Measurements from ENCODE around the gene PPP1R9A.

The PPP1R9A gene

DNA sequence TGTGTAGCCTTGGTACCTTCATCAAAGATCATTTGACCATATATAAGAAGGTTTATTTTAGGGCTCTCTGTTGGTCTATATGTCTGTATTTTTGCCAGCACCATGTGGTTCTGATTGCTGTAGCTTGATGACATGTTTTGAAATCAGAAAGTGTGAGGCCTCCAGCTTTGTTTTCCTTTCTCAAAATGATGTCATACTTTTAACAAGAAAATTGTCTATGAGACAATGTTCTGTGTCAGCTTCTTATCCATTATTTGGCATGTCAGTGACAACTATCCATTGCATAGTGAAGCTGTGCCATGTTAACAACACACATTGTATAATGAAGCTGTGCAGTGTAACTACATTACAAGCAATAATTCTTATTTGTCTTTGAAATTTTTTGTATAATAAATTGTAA, 9.1 kb upstream of the PPP1R9A start:
- TF ChIP-seq CTCF (IDR thresholded peaks at IDR 0.05) = no peak
- no peak overlapping the region for H3K4me2 ChIP-seq (ENCODE audit: low read length)
- H3K9me3 ChIP-seq (ENCODE audit: control insufficient read depth, low read length) = no peaks in the 10 kb centered on the region
- no peak overlapping the region for H3K9ac ChIP-seq
- no peak overlapping the region for H3K27ac ChIP-seq
- no peaks in the 10 kb centered on the region for H3K36me3 ChIP-seq (ENCODE audit: control insufficient read depth, insufficient read depth, low read length)
- no peak overlapping the region for H3K4me3 ChIP-seq (ENCODE audit: low read depth, low read length)
- no peaks in the 10 kb centered on the region for H3K4me1 ChIP-seq
- no peaks in the 10 kb centered on the region for H3K79me2 ChIP-seq
- no peaks in the 10 kb centered on the region for H3K27me3 ChIP-seq (ENCODE audit: control insufficient read depth, insufficient read depth, low read length)
- H2AFZ ChIP-seq = no peak overlapping the region

DNA sequence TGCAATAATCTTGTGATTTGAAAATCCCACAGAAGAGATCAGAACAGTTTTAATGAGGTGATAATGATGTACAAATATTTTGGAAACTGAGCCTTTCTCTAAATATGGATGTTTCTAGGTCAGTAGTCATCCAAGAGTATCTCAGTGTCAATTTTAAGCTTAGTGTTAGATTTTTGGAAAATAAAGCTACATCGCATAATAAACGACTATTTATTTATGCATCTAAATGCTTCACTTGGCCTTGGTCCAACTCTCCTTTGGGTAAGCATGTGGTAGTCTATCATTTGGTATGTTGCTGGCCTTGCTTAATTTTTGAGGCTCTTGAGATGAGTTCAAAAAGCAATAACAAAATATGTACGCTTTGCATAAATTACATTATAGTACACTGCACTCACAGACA, 5.4 kb upstream of the PPP1R9A start:
- TF ChIP-seq CTCF (IDR thresholded peaks at IDR 0.05) = no peak
- H3K79me2 ChIP-seq = no peaks in the 10 kb centered on the region
- no peaks in the 10 kb centered on the region for H3K27me3 ChIP-seq (ENCODE audit: control insufficient read depth, insufficient read depth, low read length)
- no peaks in the 10 kb centered on the region for H3K9me3 ChIP-seq (ENCODE audit: control insufficient read depth, low read length)
- no peaks in the 10 kb centered on the region for H3K36me3 ChIP-seq (ENCODE audit: control insufficient read depth, insufficient read depth, low read length)
- no peak overlapping the region for H3K9ac ChIP-seq
- no peak overlapping the region for H3K4me3 ChIP-seq (ENCODE audit: low read depth, low read length)
- no peak overlapping the region for H3K4me2 ChIP-seq (ENCODE audit: low read length)
- no peaks in the 10 kb centered on the region for H3K4me1 ChIP-seq
- no peak overlapping the region for H2AFZ ChIP-seq
- H3K27ac ChIP-seq = no peak overlapping the region

- TF ChIP-seq CTCF (IDR thresholded peaks at IDR 0.05) = no peak
- no peaks in the 10 kb centered on the region for H3K36me3 ChIP-seq (ENCODE audit: control insufficient read depth, insufficient read depth, low read length)
- H3K4me3 ChIP-seq (ENCODE audit: low read depth, low read length) = no peak overlapping the region
- H3K4me2 ChIP-seq (ENCODE audit: low read length) = no peak overlapping the region
- no peak overlapping the region for H3K27ac ChIP-seq
- no peaks in the 10 kb centered on the region for H3K79me2 ChIP-seq
- H3K9ac ChIP-seq = no peak overlapping the region
- H3K4me1 ChIP-seq = peaks cover 2% of the 10 kb centered on the region
- no peak overlapping the region for H2AFZ ChIP-seq
- H3K9me3 ChIP-seq (ENCODE audit: control insufficient read depth, low read length) = no peaks in the 10 kb centered on the region
- no peaks in the 10 kb centered on the region for H3K27me3 ChIP-seq (ENCODE audit: control insufficient read depth, insufficient read depth, low read length)
Observed at GRCh38 chr7:94903971-94904370, 3.4 kb upstream of the PPP1R9A start.

- H3K27me3 ChIP-seq (ENCODE audit: control insufficient read depth, insufficient read depth, low read length) = no peaks in the 10 kb centered on the region
- H3K9ac ChIP-seq = no peak overlapping the region
- H3K4me1 ChIP-seq = peaks cover 5% of the 10 kb centered on the region
- H3K36me3 ChIP-seq (ENCODE audit: control insufficient read depth, insufficient read depth, low read length) = no peaks in the 10 kb centered on the region
- H3K4me3 ChIP-seq (ENCODE audit: low read depth, low read length) = no peak overlapping the region
- no peak overlapping the region for H3K27ac ChIP-seq
- H3K4me2 ChIP-seq (ENCODE audit: low read length) = no peak overlapping the region
- peaks cover under 1% of the 10 kb centered on the region for H3K79me2 ChIP-seq
- no peak for TF ChIP-seq CTCF (IDR thresholded peaks at IDR 0.05)
- H2AFZ ChIP-seq = no peak overlapping the region
- no peaks in the 10 kb centered on the region for H3K9me3 ChIP-seq (ENCODE audit: control insufficient read depth, low read length)
Observed at GRCh38 chr7:94904982-94905381, 2.4 kb upstream of the PPP1R9A start.

DNA sequence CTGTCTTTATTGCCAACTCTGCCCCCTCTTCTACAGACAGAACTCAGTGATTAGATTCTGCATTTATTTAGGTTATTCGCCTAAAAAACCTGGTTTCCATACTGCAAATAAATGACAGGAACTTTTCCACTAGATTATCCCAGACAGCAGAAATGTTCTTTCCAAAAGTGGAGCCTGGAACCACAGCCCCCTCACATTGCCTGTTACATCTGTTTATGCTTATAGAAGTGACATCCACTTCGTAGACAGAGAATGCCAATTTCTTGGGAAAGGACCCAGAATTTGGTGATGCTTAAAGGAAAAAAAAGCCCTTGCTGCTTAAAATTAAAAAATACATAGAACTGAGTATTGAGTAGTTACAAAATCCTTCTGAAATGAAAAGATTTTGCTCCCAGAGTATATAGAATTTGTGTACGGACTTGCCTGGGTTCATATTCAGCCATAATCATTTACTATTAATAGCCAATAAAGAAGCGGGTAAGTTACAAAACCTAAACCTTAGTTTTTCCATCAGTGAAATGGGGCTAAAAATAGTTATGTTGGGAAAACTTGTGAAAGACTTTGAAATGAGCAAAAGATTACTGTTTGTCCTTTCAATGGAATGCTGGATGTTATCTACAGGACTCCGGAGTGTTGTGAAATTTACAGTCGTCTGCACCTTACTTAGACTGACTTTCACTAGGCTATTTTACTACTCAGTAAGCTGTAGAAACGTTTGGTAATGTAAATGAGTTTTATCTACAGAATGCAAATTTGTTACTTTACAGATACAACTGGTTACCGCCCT, 1.1 kb upstream of the PPP1R9A start:
- TF ChIP-seq CTCF (IDR thresholded peaks at IDR 0.05) = no peak
- Histone ChIP-seq H3K4me2 (ENCODE audit: low read length) (no peak overlapping the region), H3K27me3 (ENCODE audit: control insufficient read depth, insufficient read depth, low read length) (no peaks in the 10 kb centered on the region), H3K36me3 (ENCODE audit: control insufficient read depth, insufficient read depth, low read length) (no peaks in the 10 kb centered on the region), H3K4me1 (peaks cover 9% of the 10 kb centered on the region), H3K4me3 (ENCODE audit: low read depth, low read length) (no peak overlapping the region), H2AFZ (peak overlapping the region; percentile 74), H3K27ac (no peak overlapping the region), H3K9ac (no peak overlapping the region), H3K9me3 (ENCODE audit: control insufficient read depth, low read length) (no peaks in the 10 kb centered on the region), H3K79me2 (peaks cover 9% of the 10 kb centered on the region)

Data from parathyroid adenoma (tissue), 2 donors.